CD4-positive, alpha-beta T cell treated with Interferon gamma for 1 hour (primary cell): ENCODE data around the gene NR2F1.

Experiments
- DNase-seq: peaks from one replicate; pipeline ENCODE4 v3.0.0-alpha.2; 2020

Gene NR2F1

DNA sequence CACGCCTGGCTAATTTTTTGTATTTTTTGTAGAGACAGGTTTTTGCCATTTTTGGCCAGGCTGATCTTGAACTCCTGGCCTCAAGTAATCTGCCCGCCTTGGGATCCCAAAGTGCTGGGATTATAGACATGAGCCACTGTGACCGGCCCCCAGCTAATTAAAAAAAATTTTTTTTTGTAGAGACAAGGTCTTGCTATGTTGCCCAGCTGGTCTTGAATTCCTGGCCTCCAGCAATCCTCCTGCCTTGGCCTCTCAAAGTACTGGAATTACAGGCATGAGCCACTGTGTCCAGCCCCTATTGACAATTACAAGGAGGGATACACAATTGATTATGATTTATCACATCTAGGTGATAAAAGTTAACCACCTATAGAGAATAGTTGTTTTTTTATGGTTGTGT is 59.5 kb downstream of the NR2F1 start:
- no peak for DNase-seq
